Stomach (tissue), 9 donors: Measurements from ENCODE around the gene TSTD1. TPM values are rescaled to one million over a fixed set of nuclear protein-coding genes. Genes with fewer than 3 reads are reported as not detected.
"Not testable (repeated sequence)": the region's sequence is repeated elsewhere in the genome, so short reads cannot be mapped to it uniquely, and the experiment has no call there.

Experiments
- DNase-seq, 2 donors: peaks; one replicate each; pipeline versions ENCODE4 v3.0.0 to v3.0.0-alpha.2; 2013 to 2019
- H3K27ac ChIP-seq, 5 donors: fragments of 200-600 bp in 4 of 5; sonication (generic) in 4 of 5; one replicate each; pipeline ENCODE4 v1.5.1; 2013 to 2019; ENCODE audit warnings: mild to moderate bottlenecking in 1 of 5, moderate library complexity in 1 of 5
- H3K27me3 ChIP-seq, 3 donors: fragments of 200-600 bp; sonication (generic); one replicate each; pipeline ENCODE4 v1.5.1; 2017 to 2019; ENCODE audit warnings: mixed run types in 1 of 3
- H3K36me3 ChIP-seq, 4 donors: fragments of 200-600 bp; sonication (generic); 1 replicate in 3 of 4; 2 replicates in 1 of 4; pipeline ENCODE4 v1.5.1; 2016 to 2019
- H3K4me1 ChIP-seq, 4 donors: fragments of 200-600 bp; sonication (generic); one replicate each; pipeline ENCODE4 v1.5.1; 2016 to 2019
- H3K4me3 ChIP-seq, 4 donors: fragments of 200-600 bp; sonication (generic) in 3 of 4; one replicate each; pipeline ENCODE4 v1.5.1; 2016 to 2019; ENCODE audit warnings: mild to moderate bottlenecking in 1 of 4
- H3K9me3 ChIP-seq, 4 donors: fragments of 200-600 bp; sonication (generic); one replicate each; pipeline ENCODE4 v1.5.1; 2016 to 2019
- EP300 ChIP-seq: sonication (generic); formaldehyde crosslinking; IDR thresholded peaks from one replicate; pipeline ENCODE4 v1.6.1; 2017; ENCODE audit warnings: antibody characterized with exemption
- POLR2A ChIP-seq, 4 donors: fragments of 450-650 bp; IDR thresholded peaks; one replicate each; pipeline ENCODE4 v1.6.1; 2016; ENCODE audit warnings: antibody characterized with exemption in 4 of 4, control low read depth in 2 of 4, mild to moderate bottlenecking in 1 of 4, moderate library complexity in 1 of 4
- POLR2AphosphoS5 ChIP-seq, 3 donors: sonication (generic); formaldehyde crosslinking; IDR thresholded peaks; one replicate each; pipeline ENCODE4 v1.6.1; 2016; ENCODE audit warnings: antibody characterized with exemption in 3 of 3
- WGBS, 5 donors: extraction: QIAGEN DNeasy Blood & Tissue Kit in 3 of 5; methylation state at CpG; one replicate each; pipeline versions ENCODE4 v1.1.5 to v1.1.7; 2013 to 2018; 5-methylcytosine and 5-hydroxymethylcytosine counted together
- intact Hi-C: fragments of 100-400 bp; cut with DNase I; formaldehyde crosslinking; loops from one replicate; pipeline ENCODE4 v1.15.1; 2023; ENCODE audit warnings: low total_unique reads
- polyA plus RNA-seq, 3 donors: library from polyadenylated mRNA; stranded (reverse); fragments of 200-250 nt; gene quantifications; one replicate each; pipeline ENCODE4 v1.2.3, GENCODE V29; 2013
- total RNA-seq, 5 donors: library from RNA; depleted of rRNA; stranded (reverse); fragments of >200 nt; gene quantifications; one replicate each; pipeline versions ENCODE4 v1.1.0 to v1.2.3, GENCODE V29; 2014 to 2016
- TF ChIP-seq, protein P1 (sequence below), 7 experiments: fragments of 450-650 bp in 4 of 7; fragments of 200-600 bp in 3 of 7; sonication (generic) in 3 of 7; IDR thresholded peaks; one replicate each; pipeline ENCODE4 v1.5.1; 2016 to 2019; ENCODE audit warnings: antibody characterized with exemption in 7 of 7, control low read depth in 2 of 7, mild to moderate bottlenecking in 1 of 7
- donor health status: healthy with polysubstance abuse.
- donor health status: Bipolar disorder and iron deficiency.
- donor health status: healthy.

Gene TSTD1
- total and polyA plus RNA-seq, 8 donors: 13.2 to 186 (median 112) TPM; not detected in 1

DNA sequence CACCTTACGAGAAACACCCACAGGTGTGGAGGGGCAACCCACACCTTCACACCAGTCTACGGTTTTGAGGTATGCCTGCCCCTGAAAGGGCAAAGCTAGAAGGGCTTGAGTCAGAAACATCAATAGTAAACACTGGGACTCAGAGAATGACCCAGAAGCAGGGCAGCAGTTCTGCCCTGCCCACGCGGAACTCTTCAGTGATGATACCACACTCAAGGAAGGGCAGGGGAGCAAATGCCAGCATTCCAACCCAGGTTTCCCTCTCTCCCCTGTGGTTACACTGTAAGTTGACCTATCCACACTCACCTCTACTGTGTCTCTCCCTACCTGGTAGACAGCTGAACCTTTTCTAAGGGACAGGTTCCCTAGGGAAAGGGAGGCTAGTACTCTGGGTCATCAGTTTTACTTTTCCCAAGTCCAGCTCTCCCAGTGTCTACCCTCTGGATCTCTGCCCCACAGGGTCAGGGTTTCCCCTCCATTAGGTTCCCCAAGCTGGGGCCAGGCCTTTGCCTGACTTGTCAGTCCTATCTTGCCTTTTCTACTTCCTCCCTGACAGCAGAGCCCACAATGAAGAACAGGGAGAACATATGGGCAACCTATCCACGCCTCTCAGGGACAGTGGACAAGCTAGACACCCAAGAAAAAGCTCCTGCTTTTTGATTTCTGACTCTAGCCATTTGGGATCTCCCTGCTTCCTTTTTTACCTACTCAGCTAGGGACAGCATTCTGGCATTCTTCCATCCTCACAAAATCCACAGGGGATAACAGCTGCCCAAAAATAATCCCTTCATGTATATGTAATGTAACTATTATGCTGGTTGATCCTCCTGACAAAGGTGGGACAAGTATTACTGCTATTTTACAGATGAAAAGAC is 20.8 kb downstream of the TSTD1 start:
- H3K4me3 ChIP-seq: peak overlapping the region in 2 of 4 donors; percentile 64 to 73
- intact Hi-C loops: no loop called here
- peaks cover 0 to 7% (median 0%) of the 10 kb centered on the region in 3 donors for H3K27me3 ChIP-seq
- TF ChIP-seq EP300 (no peak), POLR2A (IDR thresholded peaks at IDR 0.05) (no peak), POLR2AphosphoS5 (IDR thresholded peaks at IDR 0.05) (no peak)
- TF ChIP-seq, protein P1, sequence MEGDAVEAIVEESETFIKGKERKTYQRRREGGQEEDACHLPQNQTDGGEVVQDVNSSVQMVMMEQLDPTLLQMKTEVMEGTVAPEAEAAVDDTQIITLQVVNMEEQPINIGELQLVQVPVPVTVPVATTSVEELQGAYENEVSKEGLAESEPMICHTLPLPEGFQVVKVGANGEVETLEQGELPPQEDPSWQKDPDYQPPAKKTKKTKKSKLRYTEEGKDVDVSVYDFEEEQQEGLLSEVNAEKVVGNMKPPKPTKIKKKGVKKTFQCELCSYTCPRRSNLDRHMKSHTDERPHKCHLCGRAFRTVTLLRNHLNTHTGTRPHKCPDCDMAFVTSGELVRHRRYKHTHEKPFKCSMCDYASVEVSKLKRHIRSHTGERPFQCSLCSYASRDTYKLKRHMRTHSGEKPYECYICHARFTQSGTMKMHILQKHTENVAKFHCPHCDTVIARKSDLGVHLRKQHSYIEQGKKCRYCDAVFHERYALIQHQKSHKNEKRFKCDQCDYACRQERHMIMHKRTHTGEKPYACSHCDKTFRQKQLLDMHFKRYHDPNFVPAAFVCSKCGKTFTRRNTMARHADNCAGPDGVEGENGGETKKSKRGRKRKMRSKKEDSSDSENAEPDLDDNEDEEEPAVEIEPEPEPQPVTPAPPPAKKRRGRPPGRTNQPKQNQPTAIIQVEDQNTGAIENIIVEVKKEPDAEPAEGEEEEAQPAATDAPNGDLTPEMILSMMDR (IDR thresholded peaks at IDR 0.05): no peak
- no peaks in the 10 kb centered on the region for H3K9me3 ChIP-seq
- peak in 1 of 2 donors; percentile 20 for DNase-seq
- peak overlapping the region; percentile 22 to 89 (median 69) for H3K27ac ChIP-seq
- peaks cover 48 to 83% (median 61%) of the 10 kb centered on the region in 4 donors for H3K4me1 ChIP-seq
- 64 to 72% (median 65%) methylated on average over 5 of the region's 5 CpGs for WGBS, 5 donors
- H3K36me3 ChIP-seq: no peaks in the 10 kb centered on the region

DNA sequence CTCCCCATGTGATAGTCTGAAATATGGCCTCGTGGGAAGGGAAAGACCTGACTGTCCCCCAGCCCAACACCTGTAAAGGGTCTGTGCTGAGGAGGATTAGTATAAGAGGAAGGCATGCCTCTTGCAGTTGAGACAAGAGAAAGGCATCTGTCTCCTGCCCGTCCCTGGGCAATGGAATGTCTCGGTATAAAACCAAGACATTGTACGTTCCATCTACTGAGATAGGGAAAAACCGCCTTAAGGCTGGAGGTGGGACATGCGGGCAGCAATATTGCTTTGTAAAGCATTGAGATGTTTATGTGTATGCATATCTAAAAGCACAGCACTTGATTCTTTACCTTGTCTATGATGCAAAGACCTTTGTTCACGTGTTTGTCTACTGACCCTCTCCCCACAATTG is 21.6 kb downstream of the TSTD1 start:
- DNase-seq, H3K9me3 ChIP-seq, H3K27me3 ChIP-seq, H3K36me3 ChIP-seq, intact Hi-C loops: not testable (repeated sequence)
- H3K4me3 ChIP-seq: peak overlapping the region in 1 of 4 donors; percentile 3
- WGBS, 5 donors: 56 to 68% (median 61%) methylated on average over 6 to 7 of the region's 7 CpGs
- H3K27ac ChIP-seq: peak overlapping the region in 4 of 5 donors; percentile 22 to 89 (median 78)
- peaks cover 53 to 91% (median 65%) of the 10 kb centered on the region in 4 donors for H3K4me1 ChIP-seq

DNA sequence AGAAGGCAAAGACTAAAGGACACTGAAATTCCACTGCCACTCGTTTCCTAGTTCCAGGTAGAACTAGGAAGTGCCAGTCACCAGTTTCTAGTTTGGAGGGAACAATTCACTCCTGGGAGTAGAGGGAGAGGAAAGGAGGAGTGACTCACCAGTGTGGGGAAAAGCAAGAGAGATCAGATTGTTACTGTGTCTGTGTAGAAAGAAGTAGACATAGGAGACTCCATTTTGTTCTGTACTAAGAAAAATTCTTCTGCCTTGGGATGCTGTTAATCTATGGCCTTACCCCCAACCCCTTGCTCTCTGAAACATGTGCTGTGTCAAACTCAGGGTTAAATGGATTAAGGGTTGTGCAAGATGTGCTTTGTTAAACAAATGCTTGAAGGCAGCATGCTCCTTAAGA is 22.1 kb downstream of the TSTD1 start:
- H3K4me3 ChIP-seq, H3K27me3 ChIP-seq, intact Hi-C loops, H3K9me3 ChIP-seq, H3K36me3 ChIP-seq: not testable (repeated sequence)
- Histone ChIP-seq H3K27ac (peak overlapping the region; percentile 22 to 89 (median 78)), H3K4me1 (peaks cover 53 to 95% (median 64%) of the 10 kb centered on the region in 4 donors)
- 16 to 40% (median 21%) methylated on average over 1 of the region's 1 CpG for WGBS, 5 donors
- peak in 1 of 2 donors; percentile 31 for DNase-seq
- TF ChIP-seq POLR2AphosphoS5 (IDR thresholded peaks at IDR 0.05): peak in 2 of 3 donors; percentile 36 to 50

DNA sequence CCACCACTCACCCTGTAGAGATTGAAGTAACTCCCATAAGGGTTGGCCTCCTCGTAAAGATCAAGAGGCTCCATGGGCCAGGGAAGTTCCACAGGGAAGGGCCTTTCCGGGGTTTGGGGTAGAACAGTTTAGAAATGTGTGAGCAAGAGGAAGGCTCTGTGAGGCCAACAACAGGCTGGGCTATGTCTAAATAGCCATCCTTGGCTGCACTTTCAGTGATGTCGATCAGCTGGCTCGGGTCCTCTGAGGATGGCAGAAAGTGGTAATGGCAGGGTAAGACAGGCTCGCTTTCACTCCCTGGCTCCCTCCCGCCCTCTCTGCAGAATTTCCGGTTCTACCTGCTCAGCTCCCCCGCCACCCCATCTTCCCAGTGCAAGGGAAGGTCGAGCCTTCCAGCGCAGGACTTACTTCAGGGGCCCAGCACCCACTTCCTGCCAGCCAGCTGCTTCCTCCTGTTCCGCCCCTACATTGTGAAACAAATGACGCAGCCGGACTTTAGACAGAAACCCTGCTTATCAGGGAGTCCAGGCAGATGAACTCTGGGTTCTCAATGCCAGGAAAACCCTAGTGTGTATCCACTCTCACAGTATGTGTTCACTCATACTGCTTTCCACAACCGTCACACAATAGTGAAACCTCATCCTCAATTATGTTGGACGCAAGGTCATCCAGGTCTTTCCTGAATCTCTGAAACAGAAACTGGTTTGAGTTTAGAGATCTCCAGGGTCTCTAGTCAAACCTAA is 25.1 kb downstream of the TSTD1 start:
- no peaks in the 10 kb centered on the region for H3K36me3 ChIP-seq
- intact Hi-C loops: no loop called here
- H3K27ac ChIP-seq: peak overlapping the region; percentile 72 to 95 (median 89)
- H3K27me3 ChIP-seq: no peaks in the 10 kb centered on the region
- peak; percentile 51 to 91 (median 81) for TF ChIP-seq POLR2AphosphoS5 (IDR thresholded peaks at IDR 0.05)
- no peak for TF ChIP-seq POLR2A (IDR thresholded peaks at IDR 0.05)
- TF ChIP-seq, protein P1 (IDR thresholded peaks at IDR 0.05): no peak
- peak; percentile 23 for TF ChIP-seq EP300
- H3K4me1 ChIP-seq: peaks cover 43 to 79% (median 50%) of the 10 kb centered on the region in 4 donors
- H3K9me3 ChIP-seq: no peaks in the 10 kb centered on the region
- DNase-seq: peak; percentile 89 to 96
- H3K4me3 ChIP-seq: peak overlapping the region; percentile 10 to 25 (median 15)
- WGBS, 5 donors: 6 to 20% (median 8%) methylated on average over 15 of the region's 15 CpGs

DNA sequence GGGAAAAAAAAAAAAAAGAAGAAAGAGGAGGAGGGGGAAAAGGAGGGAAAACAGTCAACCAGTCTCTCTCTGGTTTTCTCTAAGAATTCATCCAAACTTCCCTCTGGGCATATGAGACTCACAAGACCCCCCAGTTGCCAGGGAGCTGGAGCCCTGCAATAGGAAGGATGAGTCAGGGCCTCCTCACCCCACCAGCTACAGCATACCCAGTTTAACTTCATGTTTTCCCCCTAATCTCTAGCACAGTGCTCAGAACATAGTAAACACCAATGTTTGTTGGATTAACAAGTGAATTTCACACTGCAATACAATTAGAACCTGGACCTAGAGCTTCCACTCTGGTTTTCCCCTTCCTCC is 25.7 kb downstream of the TSTD1 start:
- H3K4me3 ChIP-seq: peak overlapping the region in 3 of 4 donors; percentile 10 to 25 (median 14)
- H3K36me3 ChIP-seq: no peaks in the 10 kb centered on the region
- DNase-seq: no peak
- H3K27ac ChIP-seq: peak overlapping the region; percentile 72 to 95 (median 89)
- H3K4me1 ChIP-seq: peaks cover 38 to 75% (median 45%) of the 10 kb centered on the region in 4 donors
- no peaks in the 10 kb centered on the region for H3K9me3 ChIP-seq
- no peak for TF ChIP-seq POLR2A (IDR thresholded peaks at IDR 0.05)
- no peak for TF ChIP-seq POLR2AphosphoS5 (IDR thresholded peaks at IDR 0.05)
- TF ChIP-seq EP300: no peak
- TF ChIP-seq, protein P1 (IDR thresholded peaks at IDR 0.05): no peak
- no peaks in the 10 kb centered on the region for H3K27me3 ChIP-seq
- intact Hi-C loops: no loop called here
